ENCODE results near the gene PIK3C3.

PIK3C3 gene

GRCh38 chr18:42025491-42025890 lies 70.5 kb downstream of the PIK3C3 start:
- TF ChIP-seq YY1 (IDR thresholded peaks at IDR 0.05; ENCODE audit: low read depth) = no peak
- TF ChIP-seq USF1 (IDR thresholded peaks at IDR 0.05) = no peak
- no peak for TF ChIP-seq FOXM1 (IDR thresholded peaks at IDR 0.05; ENCODE audit: borderline replicate concordance, low read depth)
- TF ChIP-seq MAX (IDR thresholded peaks at IDR 0.05) = no peak
- no peak for TF ChIP-seq NFIC (IDR thresholded peaks at IDR 0.05)
- TF ChIP-seq TAF1 (IDR thresholded peaks at IDR 0.05; ENCODE audit: low read depth) = no peak

GRCh38 chr18:42025974-42026625 lies 71.1 kb downstream of the PIK3C3 start:
- no peak for TF ChIP-seq EP300 (IDR thresholded peaks at IDR 0.05; ENCODE audit: borderline replicate concordance)
- TF ChIP-seq CREB1 (IDR thresholded peaks at IDR 0.05; ENCODE audit: low read depth) = no peak
- no peak for TF ChIP-seq USF1 (IDR thresholded peaks at IDR 0.05)
- TF ChIP-seq FOXM1 (IDR thresholded peaks at IDR 0.05; ENCODE audit: borderline replicate concordance, low read depth) = no peak
- no peak for TF ChIP-seq YY1 (IDR thresholded peaks at IDR 0.05; ENCODE audit: low read depth)
- no peak for TF ChIP-seq ZBTB7A (IDR thresholded peaks at IDR 0.05; ENCODE audit: low read depth)
- TF ChIP-seq MAX (IDR thresholded peaks at IDR 0.05) = no peak
- TF ChIP-seq REST (IDR thresholded peaks at IDR 0.05; ENCODE audit: low read depth) = no peak
- no peak for TF ChIP-seq TCF12 (IDR thresholded peaks at IDR 0.05; ENCODE audit: low read depth)
- no peak for TF ChIP-seq NFIC (IDR thresholded peaks at IDR 0.05)
- TF ChIP-seq TAF1 (IDR thresholded peaks at IDR 0.05; ENCODE audit: low read depth) = no peak
- TF ChIP-seq CEBPB (IDR thresholded peaks at IDR 0.05) = no peak
- no peak for TF ChIP-seq EGR1 (IDR thresholded peaks at IDR 0.05)
- TF ChIP-seq TEAD4 (IDR thresholded peaks at IDR 0.05) = no peak
- TF ChIP-seq RAD21 (IDR thresholded peaks at IDR 0.05; ENCODE audit: low read depth) = no peak

GRCh38 chr18:42028247-42028832 lies 73.3 kb downstream of the PIK3C3 start:
- TF ChIP-seq CEBPB (IDR thresholded peaks at IDR 0.05) = no peak
- no peak for TF ChIP-seq EP300 (IDR thresholded peaks at IDR 0.05; ENCODE audit: borderline replicate concordance)
- no peak for TF ChIP-seq MAX (IDR thresholded peaks at IDR 0.05)
- TF ChIP-seq REST (IDR thresholded peaks at IDR 0.05; ENCODE audit: low read depth) = no peak
- no peak for TF ChIP-seq USF1 (IDR thresholded peaks at IDR 0.05)
- TF ChIP-seq YY1 (IDR thresholded peaks at IDR 0.05; ENCODE audit: low read depth) = no peak
- no peak for TF ChIP-seq NFIC (IDR thresholded peaks at IDR 0.05)

GRCh38 chr18:42029092-42029491 lies 74.1 kb downstream of the PIK3C3 start:
- TF ChIP-seq EGR1 (IDR thresholded peaks at IDR 0.05) (no peak), ZBTB7A (IDR thresholded peaks at IDR 0.05; ENCODE audit: low read depth) (no peak), CREB1 (IDR thresholded peaks at IDR 0.05; ENCODE audit: low read depth) (no peak), TEAD4 (IDR thresholded peaks at IDR 0.05) (no peak), FOXM1 (IDR thresholded peaks at IDR 0.05; ENCODE audit: borderline replicate concordance, low read depth) (no peak), CEBPB (IDR thresholded peaks at IDR 0.05) (no peak), USF1 (IDR thresholded peaks at IDR 0.05) (no peak), NFIC (IDR thresholded peaks at IDR 0.05) (no peak), REST (IDR thresholded peaks at IDR 0.05; ENCODE audit: low read depth) (no peak)
